B cell (primary cell): ENCODE measurements around the gene HSD3B1. TPM values are rescaled to one million over a fixed set of nuclear protein-coding genes. Genes with fewer than 3 reads are reported as not detected.

Experiments
- ATAC-seq: fragments of 200-7000 bp; cut with Tn5 transposase; one replicate; pipeline ENCODE4 v1.10.0; 2021; ENCODE audit warnings: low read depth, mild to moderate bottlenecking, moderate number of reproducible peaks, moderate library complexity
- CTCF ChIA-PET: fragments of 350-600 bp; sonication (Branson Sonifier 250); formaldehyde crosslinking; loops from one replicate; lab custom pipeline; 2021; ENCODE audit warnings: antibody characterized with exemption, inconsistent platforms; lab: Charles Lee
- POLR2A ChIA-PET: fragments of 350-600 bp; sonication (Branson Sonifier 250); formaldehyde crosslinking; loops from one replicate; lab custom pipeline; 2021; ENCODE audit warnings: antibody characterized with exemption; lab: Charles Lee
- DNase-seq: peaks from one replicate; pipeline ENCODE4 v3.0.0; 2013
- H2AFZ ChIP-seq: 2 replicates; pipeline ENCODE4 v1.6.1; 2012; ENCODE audit warnings: mild to moderate bottlenecking, low read depth, low read length; ENCODE audit not compliant: insufficient read depth, poor library complexity, severe bottlenecking
- H3K27ac ChIP-seq, 2 donors: 1 replicate in 1 of 2; 2 replicates in 1 of 2; pipeline ENCODE4 v1.5.1; 2012 to 2013; ENCODE audit warnings: low read length in 2 of 2, mild to moderate bottlenecking in 2 of 2, moderate library complexity in 1 of 2
- H3K27me3 ChIP-seq, 4 experiments: fragments of 200-600 bp in 1 of 4; sonication (generic) in 1 of 4; replicated peaks in 1 of 4; 1 replicate in 2 of 4; 2 replicates in 2 of 4; pipeline versions ENCODE4 v1.6.1 to v1.7.0; 2013 to 2016; ENCODE audit warnings: low read length in 3 of 4, mild to moderate bottlenecking in 2 of 4, mixed read lengths in 1 of 4, moderate library complexity in 1 of 4; ENCODE audit not compliant: insufficient read depth in 4 of 4, control insufficient read depth in 3 of 4; ENCODE audit errors: control extremely low read depth in 1 of 4
- H3K36me3 ChIP-seq, 2 experiments: replicated peaks in 1 of 2; 1 replicate in 1 of 2; 2 replicates in 1 of 2; pipeline versions ENCODE4 v1.6.1 to v1.7.1; 2013; ENCODE audit warnings: low read length in 1 of 2; ENCODE audit not compliant: insufficient read depth in 2 of 2, control insufficient read depth in 1 of 2; ENCODE audit errors: control extremely low read depth in 1 of 2, extremely low read depth in 1 of 2
- H3K4me1 ChIP-seq, 2 donors: fragments of 200-600 bp in 1 of 2; sonication (generic) in 1 of 2; 1 replicate in 1 of 2; 2 replicates in 1 of 2; pipeline versions ENCODE4 v1.5.1 to v1.6.1; 2013 to 2017; ENCODE audit warnings: low read length in 2 of 2; ENCODE audit not compliant: control insufficient read depth in 2 of 2, insufficient read depth in 2 of 2
- H3K4me2 ChIP-seq: replicated peaks from 2 replicates; pipeline ENCODE3; 2012; ENCODE audit warnings: mild to moderate bottlenecking, low read depth, low read length; ENCODE audit not compliant: poor library complexity, severe bottlenecking
- H3K4me3 ChIP-seq, 5 experiments: fragments of 200-600 bp in 1 of 5; sonication (generic) in 1 of 5; 1 replicate in 3 of 5; 2 replicates in 2 of 5; pipeline versions ENCODE4 v1.5.1 to v1.7.0; 2011 to 2016; ENCODE audit warnings: low read length in 4 of 5, mild to moderate bottlenecking in 4 of 5, low read depth in 2 of 5, control low read depth in 1 of 5, moderate library complexity in 1 of 5; ENCODE audit not compliant: insufficient read depth in 1 of 5; ENCODE audit errors: control extremely low read depth in 1 of 5, extremely low read depth in 1 of 5
- H3K79me2 ChIP-seq: fragments of 200-600 bp; sonication (generic); one replicate; pipeline ENCODE4 v1.6.0; 2016; ENCODE audit warnings: low read length; ENCODE audit not compliant: control insufficient read depth, insufficient read depth
- H3K9ac ChIP-seq: fragments of 200-600 bp; sonication (generic); 2 replicates; pipeline ENCODE4 v1.6.1; 2017; ENCODE audit warnings: mild to moderate bottlenecking, low read length, moderate library complexity
- H3K9me3 ChIP-seq, 3 donors: one replicate each; pipeline versions ENCODE4 v1.6.1 to v1.7.1; 2013; ENCODE audit warnings: low read length in 2 of 3; ENCODE audit not compliant: control insufficient read depth in 2 of 3, insufficient read depth in 1 of 3; ENCODE audit errors: control extremely low read depth in 1 of 3
- H4K20me1 ChIP-seq: 2 replicates; pipeline ENCODE4 v1.6.0; 2012; ENCODE audit warnings: mild to moderate bottlenecking, low read length; ENCODE audit not compliant: insufficient read depth, control insufficient read depth, poor library complexity, severe bottlenecking
- H3K27ac Mint-ChIP-seq: one replicate; pipeline ENCODE4 v1.8.0; 2021; ENCODE audit warnings: mixed read lengths
- H3K27me3 Mint-ChIP-seq: one replicate; pipeline ENCODE4 v1.8.0; 2021; ENCODE audit warnings: mixed read lengths
- H3K4me1 Mint-ChIP-seq: one replicate; pipeline ENCODE4 v1.8.0; 2021; ENCODE audit warnings: mixed read lengths
- H3K4me3 Mint-ChIP-seq: one replicate; pipeline ENCODE4 v1.8.0; 2021; ENCODE audit warnings: mixed read lengths
- H3K9me3 Mint-ChIP-seq: one replicate; pipeline ENCODE4 v1.8.0; 2022; ENCODE audit warnings: mixed read lengths; ENCODE audit not compliant: insufficient read depth
- CTCF ChIP-seq: fragments of 200-600 bp; IDR thresholded peaks from one replicate; pipeline ENCODE4 v1.8.0; 2022; ENCODE audit warnings: antibody characterized with exemption, mild to moderate bottlenecking
- EZH2 ChIP-seq: IDR thresholded peaks from 2 replicates; pipeline ENCODE4 v1.6.1; 2012; ENCODE audit warnings: borderline replicate concordance, low read depth, mild to moderate bottlenecking, moderate library complexity, low read length; ENCODE audit not compliant: insufficient read depth, poor library complexity, severe bottlenecking
- WGBS: methylation state at CpG from one replicate; pipeline ENCODE4 v1.1.5; 2013; ENCODE audit warnings: missing lambda C conversion rate; ENCODE audit not compliant: insufficient coverage; 5-methylcytosine and 5-hydroxymethylcytosine counted together
- intact Hi-C: fragments of 100-400 bp; cut with micrococcal nuclease; formaldehyde crosslinking; loops from one replicate; pipeline ENCODE4 v1.10.0; 2022
- polyA plus RNA-seq: library from polyadenylated mRNA; depleted of rRNA; stranded (reverse); fragments of >200 nt; gene quantifications from 2 replicates; pipeline ENCODE4 v1.2.3, GENCODE V29; 2012
- total RNA-seq, 2 donors: library from RNA; stranded (reverse); fragments of 120-200 nt in 1 of 2; gene quantifications; 1 replicate in 1 of 2; 2 replicates in 1 of 2; pipeline versions ENCODE4 v1.2.3 to v1.2.4, GENCODE V29; 2013 to 2022

HSD3B1 gene
- total and polyA plus RNA-seq, 2 donors (not counting 1 experiment from before 2014, with no cell fraction given): not detected

- H3K4me2 ChIP-seq: no peak overlapping the region
- no peaks in the 10 kb centered on the region for H3K36me3 ChIP-seq
- H3K4me3 Mint-ChIP-seq: no peak overlapping the region
- WGBS: 85% methylated on average over 2 of the region's 2 CpGs
- H3K27ac Mint-ChIP-seq: no peak overlapping the region
- no peaks in the 10 kb centered on the region for H3K9me3 Mint-ChIP-seq
- POLR2A ChIA-PET: no interaction called here
- CTCF ChIA-PET: no interaction called here
- TF ChIP-seq EZH2: no peak
- no peak for TF ChIP-seq CTCF
- H3K27me3 Mint-ChIP-seq: peaks cover 4% of the 10 kb centered on the region
- H3K9me3 ChIP-seq: no peaks in the 10 kb centered on the region
- H3K4me3 ChIP-seq: no peak overlapping the region
- no peaks in the 10 kb centered on the region for H3K27me3 ChIP-seq
- H3K4me1 Mint-ChIP-seq: no peaks in the 10 kb centered on the region
- H3K4me1 ChIP-seq: no peaks in the 10 kb centered on the region
- H3K27ac ChIP-seq: no peak overlapping the region
- intact Hi-C loops: no loop called here
- H4K20me1 ChIP-seq: no peaks in the 10 kb centered on the region
- no peak for ATAC-seq
- no peaks in the 10 kb centered on the region for H3K79me2 ChIP-seq
- no peak overlapping the region for H3K9ac ChIP-seq
- DNase-seq: no peak
- H2AFZ ChIP-seq: no peak overlapping the region
Measured at GRCh38 chr1:119480175-119480574, 26.8 kb upstream of the HSD3B1 start.

- no peaks in the 10 kb centered on the region for H3K9me3 ChIP-seq
- no peaks in the 10 kb centered on the region for H3K4me1 ChIP-seq
- H3K4me3 Mint-ChIP-seq: no peak overlapping the region
- H3K79me2 ChIP-seq: no peaks in the 10 kb centered on the region
- ChIA-PET POLR2A (no interaction called here), CTCF (no interaction called here)
- no peak overlapping the region for H3K4me3 ChIP-seq
- no peak for DNase-seq
- no peaks in the 10 kb centered on the region for H3K4me1 Mint-ChIP-seq
- peaks cover 4% of the 10 kb centered on the region for H3K27me3 Mint-ChIP-seq
- no peak for ATAC-seq
- H3K27ac Mint-ChIP-seq: no peak overlapping the region
- intact Hi-C loops: no loop called here
- no peaks in the 10 kb centered on the region for H3K36me3 ChIP-seq
- no peak overlapping the region for H3K9ac ChIP-seq
- TF ChIP-seq CTCF (no peak), EZH2 (no peak)
- no peak overlapping the region for H2AFZ ChIP-seq
- no peaks in the 10 kb centered on the region for H3K9me3 Mint-ChIP-seq
- H3K27me3 ChIP-seq: no peaks in the 10 kb centered on the region
- no peak overlapping the region for H3K27ac ChIP-seq
- H4K20me1 ChIP-seq: no peaks in the 10 kb centered on the region
- no peak overlapping the region for H3K4me2 ChIP-seq
Measured at GRCh38 chr1:119481951-119482350, 25.1 kb upstream of the HSD3B1 start.
